Right cardiac atrium (tissue), 5 donors: Measurements from ENCODE around the gene KRTCAP2. TPM values are rescaled to one million over a fixed set of nuclear protein-coding genes. Genes with fewer than 3 reads are reported as not detected.

Experiments used
- ATAC-seq, 2 donors: fragments of 200-7000 bp; cut with Tn5 transposase; one replicate each; pipeline versions ENCODE4 v1.8.0 to v1.9.1; 2020; ENCODE audit warnings: moderate library complexity in 2 of 2, mild to moderate bottlenecking in 1 of 2
- DNase-seq, 3 donors: peaks; one replicate each; pipeline ENCODE4 v3.0.0-alpha.2; 2020
- H3K27ac ChIP-seq: one replicate; pipeline ENCODE4 v1.5.1; 2013; ENCODE audit warnings: mild to moderate bottlenecking, low read length, control low read depth, moderate library complexity
- H3K27me3 ChIP-seq: one replicate; pipeline ENCODE4 v1.6.1; 2013; ENCODE audit not compliant: control insufficient read depth, insufficient read depth
- H3K4me1 ChIP-seq: one replicate; pipeline ENCODE4 v1.6.1; 2013; ENCODE audit warnings: low read length; ENCODE audit not compliant: control insufficient read depth, insufficient read depth
- H3K4me3 ChIP-seq: one replicate; pipeline ENCODE4 v1.5.1; 2013; ENCODE audit warnings: low read length, control low read depth
- H3K9me3 ChIP-seq: one replicate; pipeline ENCODE4 v1.6.1; 2013; ENCODE audit warnings: low read length; ENCODE audit not compliant: control insufficient read depth
- WGBS: extraction: QIAGEN DNeasy Blood & Tissue Kit; methylation state at CpG from one replicate; pipeline ENCODE4 v1.1.7; 2013; 5-methylcytosine and 5-hydroxymethylcytosine counted together
- intact Hi-C, 4 donors: fragments of 100-400 bp; cut with DNase I; formaldehyde crosslinking; loops; one replicate each; pipeline versions ENCODE4 v1.11.0 to v1.14.0; 2022 to 2023
- polyA plus RNA-seq: library from polyadenylated mRNA; stranded (reverse); fragments of 200-250 nt; gene quantifications from one replicate; pipeline ENCODE4 v1.2.3, GENCODE V29; 2013
- total RNA-seq, 4 donors: library from RNA; stranded (reverse); fragmentation: NEBNext Ultra II Directional; extraction: Animal tissue kit (Norgen Biotek cat#: 25700); gene quantifications; one replicate each; pipeline ENCODE4 v1.2.1, GENCODE V29; 2021
- donor health status: healthy with polysubstance abuse.
- donor health status: DM: no; HTN: yes; CAD: no.
- donor health status: DM: no; HTN: no; CAD: no.
- donor health status: DM: no; HTN: yes; CAD: no; lungs with severe emphysema.
- donor health status: DM: yes; HTN: yes; CAD: no.

The KRTCAP2 gene
- total and polyA plus RNA-seq, 5 donors, result 122 to 217 (median 137) TPM

- no peaks in the 10 kb centered on the region for H3K4me1 ChIP-seq
- no peaks in the 10 kb centered on the region for H3K27me3 ChIP-seq
- ATAC-seq (no peak), DNase-seq (no peak)
- H3K9me3 ChIP-seq, result no peaks in the 10 kb centered on the region
- H3K27ac ChIP-seq, result no peak overlapping the region
- WGBS, result 89% methylated on average over 18 of the region's 18 CpGs
- no peak overlapping the region for H3K4me3 ChIP-seq
- intact Hi-C loops, result no loop called here
Measured at GRCh38 chr1:155181371-155182051, 8.4 kb upstream of the KRTCAP2 start.

DNA sequence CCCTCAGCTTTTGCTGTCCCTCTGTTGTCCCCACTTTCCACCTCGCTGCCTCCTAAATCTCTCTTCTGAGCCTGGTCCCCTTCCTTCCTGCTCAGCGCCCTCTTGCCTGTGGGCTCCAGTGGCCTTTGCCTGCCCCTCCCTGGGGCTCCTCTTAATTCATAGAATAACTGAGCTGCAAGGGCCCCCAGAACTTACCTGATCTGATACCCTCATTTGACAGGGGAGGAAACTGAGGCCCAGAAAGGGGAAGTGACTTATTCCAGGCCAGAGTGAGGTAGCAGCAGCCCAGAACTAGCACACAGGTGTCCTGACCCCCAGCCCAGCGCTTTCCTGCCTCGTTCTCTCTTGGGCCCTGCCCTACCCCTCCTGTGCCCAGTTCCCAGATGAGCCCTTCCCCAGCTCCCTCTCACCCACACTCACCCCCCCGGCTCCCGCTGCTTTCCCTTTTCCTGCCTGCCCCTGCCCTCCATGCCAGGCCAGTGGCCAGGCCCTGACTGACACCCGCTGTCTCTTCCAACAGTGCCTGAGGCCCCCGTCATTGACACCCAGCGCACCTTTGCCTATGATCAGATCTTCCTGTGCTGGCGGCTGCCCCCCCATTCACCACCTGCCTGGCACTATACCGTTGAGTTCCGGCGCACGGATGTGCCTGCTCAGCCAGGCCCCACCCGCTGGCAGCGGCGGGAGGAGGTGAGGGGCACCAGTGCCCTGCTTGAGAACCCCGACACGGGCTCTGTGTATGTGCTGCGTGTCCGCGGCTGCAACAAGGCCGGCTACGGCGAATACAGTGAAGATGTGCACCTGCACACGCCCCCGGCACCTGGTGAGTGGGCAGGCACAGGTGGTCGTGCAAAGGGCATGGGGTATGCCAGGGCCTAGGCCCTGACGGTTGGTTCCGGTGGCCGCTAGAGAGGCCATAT is 6.3 kb upstream of the KRTCAP2 start:
- no peak overlapping the region for H3K27ac ChIP-seq
- H3K27me3 ChIP-seq, result no peaks in the 10 kb centered on the region
- WGBS, result 93% methylated on average over 31 of the region's 31 CpGs
- H3K4me3 ChIP-seq, result no peak overlapping the region
- no peak for ATAC-seq
- intact Hi-C loops, result loop anchor here in 2 of 4 donors (10.0 kb wide), 1 partner anchor 45 kb away; no protein-coding TSS in a partner anchor
- no peaks in the 10 kb centered on the region for H3K9me3 ChIP-seq
- no peaks in the 10 kb centered on the region for H3K4me1 ChIP-seq
- DNase-seq, result peak in 1 of 3 donors; percentile 48

DNA sequence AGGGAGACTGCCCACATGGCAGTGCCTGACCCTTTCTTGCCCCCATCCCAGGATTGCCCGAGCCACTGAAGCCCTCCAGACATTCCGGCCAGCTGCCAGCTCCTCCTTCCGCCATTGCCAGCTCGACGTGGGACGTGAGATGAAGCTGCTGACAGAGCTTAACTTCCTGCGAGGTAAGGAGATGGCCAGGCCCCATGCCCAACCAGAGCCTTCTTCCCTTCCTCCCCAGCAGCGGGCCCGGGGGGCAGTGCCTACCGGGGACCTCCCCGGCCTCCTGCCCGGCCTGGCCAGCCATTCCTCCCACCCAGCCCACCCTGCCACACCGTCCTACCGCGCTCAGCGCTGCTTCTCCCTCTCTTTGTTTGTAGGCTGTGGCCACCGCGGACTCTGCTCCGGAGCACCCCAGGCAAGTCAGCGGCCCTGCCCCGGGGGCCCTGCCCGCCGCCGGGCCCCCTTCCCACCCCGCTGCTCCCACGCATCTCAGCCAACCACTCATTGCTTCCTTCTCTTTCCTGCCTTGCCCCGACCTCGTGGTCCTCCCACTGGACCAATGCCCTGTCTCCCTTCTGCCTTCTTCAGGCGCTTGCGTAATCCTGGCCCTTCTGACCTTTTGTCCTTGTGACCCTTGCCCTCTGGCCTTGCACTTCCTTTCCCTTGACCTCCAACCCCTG is 5.5 kb upstream of the KRTCAP2 start:
- H3K4me3 ChIP-seq, result no peak overlapping the region

GRCh38 chr1:155177918-155178281 is 4.8 kb upstream of the KRTCAP2 start:
- no peak for ATAC-seq
- H3K9me3 ChIP-seq, result no peaks in the 10 kb centered on the region
- no peak overlapping the region for H3K27ac ChIP-seq
- WGBS, result 97% methylated on average over 9 of the region's 9 CpGs
- H3K27me3 ChIP-seq, result no peaks in the 10 kb centered on the region
- H3K4me3 ChIP-seq, result no peak overlapping the region
- peak in 1 of 3 donors; percentile 55 for DNase-seq
- no peaks in the 10 kb centered on the region for H3K4me1 ChIP-seq
- intact Hi-C loops, result loop anchor here in 2 of 4 donors (10.0 kb wide), 1 partner anchor 47 kb away; no protein-coding TSS in a partner anchor

More for the DNA sequence above, 5.5 kb upstream of the KRTCAP2 start:
- ATAC-seq, result no peak
- WGBS, result 77% methylated on average over 30 of the region's 30 CpGs
- no peak overlapping the region for H3K27ac ChIP-seq
- H3K9me3 ChIP-seq, result no peaks in the 10 kb centered on the region
- intact Hi-C loops, result loop anchor here in 2 of 4 donors (10.0 kb wide), 1 partner anchor 46 kb away; no protein-coding TSS in a partner anchor
- H3K27me3 ChIP-seq, result no peaks in the 10 kb centered on the region
- no peaks in the 10 kb centered on the region for H3K4me1 ChIP-seq
- peak in 1 of 3 donors; percentile 45 for DNase-seq

GRCh38 chr1:155177192-155177917 is 4.3 kb upstream of the KRTCAP2 start:
- DNase-seq (no peak), ATAC-seq (no peak)
- Histone ChIP-seq H3K27me3 (no peaks in the 10 kb centered on the region), H3K27ac (no peak overlapping the region), H3K4me1 (no peaks in the 10 kb centered on the region), H3K4me3 (no peak overlapping the region), H3K9me3 (no peaks in the 10 kb centered on the region)
- intact Hi-C loops, result loop anchor here in 2 of 4 donors (10.0 kb wide), 1 partner anchor 47 kb away; no protein-coding TSS in a partner anchor
- WGBS, result 80% methylated on average over 11 of the region's 11 CpGs

GRCh38 chr1:155176544-155177071 is 3.5 kb upstream of the KRTCAP2 start:
- Histone ChIP-seq H3K4me3 (no peak overlapping the region), H3K27me3 (no peaks in the 10 kb centered on the region), H3K4me1 (no peaks in the 10 kb centered on the region), H3K9me3 (no peaks in the 10 kb centered on the region), H3K27ac (no peak overlapping the region)
- ATAC-seq (peak; percentile 55 to 56), DNase-seq (peak; percentile 84 to 94 (median 89))
- WGBS, result 63% methylated on average over 8 of the region's 8 CpGs
- intact Hi-C loops, result loop anchor here in 2 of 4 donors (10.0 kb wide), 1 partner anchor 48 kb away; no protein-coding TSS in a partner anchor

GRCh38 chr1:155175927-155176371 is 2.8 kb upstream of the KRTCAP2 start:
- Histone ChIP-seq H3K4me1 (no peaks in the 10 kb centered on the region), H3K4me3 (no peak overlapping the region), H3K27me3 (no peaks in the 10 kb centered on the region), H3K27ac (no peak overlapping the region), H3K9me3 (no peaks in the 10 kb centered on the region)
- intact Hi-C loops, result loop anchor here in 2 of 4 donors (10.0 kb wide), 1 partner anchor 49 kb away; no protein-coding TSS in a partner anchor
- 83% methylated on average over 9 of the region's 9 CpGs for WGBS
- DNase-seq (no peak), ATAC-seq (no peak)

DNA sequence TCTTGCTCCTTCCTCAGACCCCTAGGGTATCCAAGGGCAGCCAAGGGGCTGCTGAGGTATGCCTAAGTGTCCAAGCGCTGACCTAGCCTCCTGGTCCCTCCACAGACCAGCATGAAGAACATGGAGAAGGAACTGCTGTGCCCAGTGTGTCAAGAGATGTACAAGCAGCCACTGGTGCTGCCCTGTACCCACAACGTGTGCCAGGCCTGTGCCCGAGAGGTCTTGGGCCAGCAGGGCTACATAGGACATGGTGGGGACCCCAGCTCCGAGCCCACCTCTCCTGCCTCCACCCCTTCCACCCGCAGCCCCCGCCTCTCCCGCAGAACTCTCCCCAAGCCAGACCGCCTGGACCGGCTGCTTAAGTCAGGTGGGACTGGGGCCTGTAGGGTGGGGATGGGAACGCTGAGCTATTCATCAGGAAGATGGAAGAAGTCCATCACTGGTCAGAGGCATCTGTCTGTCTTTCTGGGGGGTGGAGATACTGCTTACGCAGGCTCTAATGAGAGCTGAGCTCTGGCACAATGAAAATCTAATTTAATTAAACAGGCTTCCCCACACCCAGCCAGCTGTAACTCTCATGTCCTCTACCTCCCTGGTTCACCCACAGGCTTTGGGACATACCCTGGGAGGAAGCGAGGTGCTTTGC is 2.3 kb upstream of the KRTCAP2 start:
- WGBS, result 84% methylated on average over 12 of the region's 12 CpGs
- ATAC-seq (no peak), DNase-seq (peak in 1 of 3 donors; percentile 54)
- no peaks in the 10 kb centered on the region for H3K4me1 ChIP-seq
- H3K27ac ChIP-seq, result no peak overlapping the region
- H3K4me3 ChIP-seq, result no peak overlapping the region
- no peaks in the 10 kb centered on the region for H3K27me3 ChIP-seq
- H3K9me3 ChIP-seq, result no peaks in the 10 kb centered on the region
- intact Hi-C loops, result loop anchor here in 2 of 4 donors (10.0 kb wide), 1 partner anchor 49 kb away; no protein-coding TSS in a partner anchor

GRCh38 chr1:155174324-155175280 is 1.5 kb upstream of the KRTCAP2 start:
- ATAC-seq, result no peak
- Histone ChIP-seq H3K27me3 (no peaks in the 10 kb centered on the region), H3K27ac (no peak overlapping the region), H3K4me3 (no peak overlapping the region), H3K4me1 (no peaks in the 10 kb centered on the region), H3K9me3 (no peaks in the 10 kb centered on the region)
- 7% methylated on average over 35 of the region's 35 CpGs for WGBS
- intact Hi-C loops, result loop anchor here in 2 of 4 donors (10.0 kb wide), 1 partner anchor 50 kb away; no protein-coding TSS in a partner anchor
- DNase-seq, result peak in 2 of 3 donors; percentile 64 to 73
